LNCaP clone FGC (cell line): ENCODE results near the gene TREH.
A peak's percentile ranks its signal among the peaks of the same experiment; 100 is the strongest.

Experiments used
- DNase-seq: peaks from one replicate; pipeline ENCODE4 v3.0.0-alpha.2; 2011; ENCODE audit warnings: low read depth
- H3K4me3 ChIP-seq: 2 replicates; pipeline ENCODE4 v1.5.1; 2011; ENCODE audit warnings: mild to moderate bottlenecking, low read depth, low read length, control low read depth
- CTCF ChIP-seq: IDR thresholded peaks from 2 replicates; pipeline ENCODE4 v1.5.1; 2012; ENCODE audit warnings: mild to moderate bottlenecking; ENCODE audit not compliant: control insufficient read depth, insufficient read depth; ENCODE audit errors: extremely low read depth

The TREH gene

GRCh38 chr11:118607401-118608359, 71.8 kb downstream of the TREH start, which contains the start of gene PHLDB1:
TSS of gene PHLDB1 (plus strand) at chr11:118607615. CDS start at chr11:118613837, 6,222 bp downstream.
- peak; percentile 49 for TF ChIP-seq CTCF
- no peak for DNase-seq
- peak within 1 kb of the TSS; percentile 41 for H3K4me3 ChIP-seq
